HL-60 (cell line): ENCODE measurements around the gene CPA2.

Experiments
- GABPA ChIP-seq: IDR thresholded peaks from 2 replicates; pipeline ENCODE4 v1.6.1; 2012; ENCODE audit warnings: low read depth
- REST ChIP-seq: IDR thresholded peaks from 2 replicates; pipeline ENCODE4 v1.6.1; 2012; ENCODE audit warnings: low read depth; ENCODE audit not compliant: insufficient replicate concordance
- SPI1 ChIP-seq: IDR thresholded peaks from 2 replicates; pipeline ENCODE4 v1.6.1; 2012; ENCODE audit warnings: low read depth, mild to moderate bottlenecking, borderline replicate concordance
- TF ChIP-seq, protein P1 (sequence below): IDR thresholded peaks from one replicate; pipeline ENCODE4 v1.5.1; 2011; ENCODE audit warnings: low read length, control low read depth, inconsistent platforms; ENCODE audit not compliant: insufficient read depth

GRCh38 chr7:130273081-130273932 lies 6.6 kb downstream of the CPA2 start:
- TF ChIP-seq GABPA (no peak), REST (no peak), SPI1 (no peak)
- TF ChIP-seq, protein P1, sequence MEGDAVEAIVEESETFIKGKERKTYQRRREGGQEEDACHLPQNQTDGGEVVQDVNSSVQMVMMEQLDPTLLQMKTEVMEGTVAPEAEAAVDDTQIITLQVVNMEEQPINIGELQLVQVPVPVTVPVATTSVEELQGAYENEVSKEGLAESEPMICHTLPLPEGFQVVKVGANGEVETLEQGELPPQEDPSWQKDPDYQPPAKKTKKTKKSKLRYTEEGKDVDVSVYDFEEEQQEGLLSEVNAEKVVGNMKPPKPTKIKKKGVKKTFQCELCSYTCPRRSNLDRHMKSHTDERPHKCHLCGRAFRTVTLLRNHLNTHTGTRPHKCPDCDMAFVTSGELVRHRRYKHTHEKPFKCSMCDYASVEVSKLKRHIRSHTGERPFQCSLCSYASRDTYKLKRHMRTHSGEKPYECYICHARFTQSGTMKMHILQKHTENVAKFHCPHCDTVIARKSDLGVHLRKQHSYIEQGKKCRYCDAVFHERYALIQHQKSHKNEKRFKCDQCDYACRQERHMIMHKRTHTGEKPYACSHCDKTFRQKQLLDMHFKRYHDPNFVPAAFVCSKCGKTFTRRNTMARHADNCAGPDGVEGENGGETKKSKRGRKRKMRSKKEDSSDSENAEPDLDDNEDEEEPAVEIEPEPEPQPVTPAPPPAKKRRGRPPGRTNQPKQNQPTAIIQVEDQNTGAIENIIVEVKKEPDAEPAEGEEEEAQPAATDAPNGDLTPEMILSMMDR = no peak
